Measurements from ENCODE around the gene CTDP1. TPM values are rescaled to one million over a fixed set of nuclear protein-coding genes. Genes with fewer than 3 reads are reported as not detected.
A peak's percentile ranks its signal among the peaks of the same experiment; 100 is the strongest.

CTDP1 gene
- total and polyA plus RNA-seq, 9 of the 15 experiments (the other 6 are each of a cell fraction or from before 2014, with no cell fraction given), result 0.07 to 19.2 (median 4.0) TPM

DNA sequence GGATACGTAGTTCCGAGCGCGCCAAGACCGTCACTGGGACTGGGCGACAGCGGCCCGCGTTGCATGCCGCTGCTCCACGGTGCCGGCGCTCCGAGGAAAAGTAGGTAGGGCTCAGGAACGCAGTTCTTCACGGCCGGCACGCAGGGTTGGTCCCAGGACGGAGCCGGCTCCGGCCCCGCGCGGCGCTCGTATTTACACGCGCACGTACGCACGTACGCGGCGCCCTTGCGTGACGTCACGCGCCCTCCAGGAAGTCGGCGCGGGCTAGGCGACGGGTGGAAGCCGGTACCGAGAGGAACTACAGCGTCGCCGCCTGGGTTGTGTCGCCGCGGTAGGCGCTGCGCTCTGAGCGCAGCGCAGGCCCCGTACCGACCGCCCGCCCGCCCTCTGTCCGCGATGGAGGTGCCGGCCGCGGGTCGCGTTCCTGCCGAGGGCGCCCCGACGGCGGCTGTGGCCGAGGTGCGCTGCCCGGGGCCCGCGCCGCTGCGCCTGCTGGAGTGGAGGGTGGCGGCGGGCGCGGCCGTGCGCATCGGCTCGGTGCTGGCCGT is at the start of gene CTDP1 (continued):
- TF ChIP-seq, protein P1, sequence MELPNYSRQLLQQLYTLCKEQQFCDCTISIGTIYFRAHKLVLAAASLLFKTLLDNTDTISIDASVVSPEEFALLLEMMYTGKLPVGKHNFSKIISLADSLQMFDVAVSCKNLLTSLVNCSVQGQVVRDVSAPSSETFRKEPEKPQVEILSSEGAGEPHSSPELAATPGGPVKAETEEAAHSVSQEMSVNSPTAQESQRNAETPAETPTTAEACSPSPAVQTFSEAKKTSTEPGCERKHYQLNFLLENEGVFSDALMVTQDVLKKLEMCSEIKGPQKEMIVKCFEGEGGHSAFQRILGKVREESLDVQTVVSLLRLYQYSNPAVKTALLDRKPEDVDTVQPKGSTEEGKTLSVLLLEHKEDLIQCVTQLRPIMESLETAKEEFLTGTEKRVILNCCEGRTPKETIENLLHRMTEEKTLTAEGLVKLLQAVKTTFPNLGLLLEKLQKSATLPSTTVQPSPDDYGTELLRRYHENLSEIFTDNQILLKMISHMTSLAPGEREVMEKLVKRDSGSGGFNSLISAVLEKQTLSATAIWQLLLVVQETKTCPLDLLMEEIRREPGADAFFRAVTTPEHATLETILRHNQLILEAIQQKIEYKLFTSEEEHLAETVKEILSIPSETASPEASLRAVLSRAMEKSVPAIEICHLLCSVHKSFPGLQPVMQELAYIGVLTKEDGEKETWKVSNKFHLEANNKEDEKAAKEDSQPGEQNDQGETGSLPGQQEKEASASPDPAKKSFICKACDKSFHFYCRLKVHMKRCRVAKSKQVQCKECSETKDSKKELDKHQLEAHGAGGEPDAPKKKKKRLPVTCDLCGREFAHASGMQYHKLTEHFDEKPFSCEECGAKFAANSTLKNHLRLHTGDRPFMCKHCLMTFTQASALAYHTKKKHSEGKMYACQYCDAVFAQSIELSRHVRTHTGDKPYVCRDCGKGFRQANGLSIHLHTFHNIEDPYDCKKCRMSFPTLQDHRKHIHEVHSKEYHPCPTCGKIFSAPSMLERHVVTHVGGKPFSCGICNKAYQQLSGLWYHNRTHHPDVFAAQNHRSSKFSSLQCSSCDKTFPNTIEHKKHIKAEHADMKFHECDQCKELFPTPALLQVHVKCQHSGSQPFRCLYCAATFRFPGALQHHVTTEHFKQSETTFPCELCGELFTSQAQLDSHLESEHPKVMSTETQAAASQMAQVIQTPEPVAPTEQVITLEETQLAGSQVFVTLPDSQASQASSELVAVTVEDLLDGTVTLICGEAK (IDR thresholded peaks at IDR 0.05), result peak; percentile 78
- TF ChIP-seq, protein P1 (CRISPR knock-in tag; IDR thresholded peaks at IDR 0.05), result no peak
- peak; percentile 22; the same call in 1 of the 2 replicates for TF ChIP-seq POLR2AphosphoS5 (IDR thresholded peaks at IDR 0.05; ENCODE audit: control insufficient read depth, insufficient read depth, low read depth, low read length)
- no peak for TF ChIP-seq ZNF785 (CRISPR knock-in tag; IDR thresholded peaks at IDR 0.05)
- peak; percentile 96 for TF ChIP-seq HNRNPLL (IDR thresholded peaks at IDR 0.05; ENCODE audit: low read depth, low read length, poor library complexity, severe bottlenecking)
- TF ChIP-seq EP400 (IDR thresholded peaks at IDR 0.05), result peak; percentile 28; the same call in 1 of the 2 replicates
- peak in 1 of 2 experiments; percentile 75; a peak in 1 of 4 replicates for TF ChIP-seq TBL1XR1 (IDR thresholded peaks at IDR 0.05; ENCODE audit: low read length in 2 of 2)
- TF ChIP-seq, protein P2, sequence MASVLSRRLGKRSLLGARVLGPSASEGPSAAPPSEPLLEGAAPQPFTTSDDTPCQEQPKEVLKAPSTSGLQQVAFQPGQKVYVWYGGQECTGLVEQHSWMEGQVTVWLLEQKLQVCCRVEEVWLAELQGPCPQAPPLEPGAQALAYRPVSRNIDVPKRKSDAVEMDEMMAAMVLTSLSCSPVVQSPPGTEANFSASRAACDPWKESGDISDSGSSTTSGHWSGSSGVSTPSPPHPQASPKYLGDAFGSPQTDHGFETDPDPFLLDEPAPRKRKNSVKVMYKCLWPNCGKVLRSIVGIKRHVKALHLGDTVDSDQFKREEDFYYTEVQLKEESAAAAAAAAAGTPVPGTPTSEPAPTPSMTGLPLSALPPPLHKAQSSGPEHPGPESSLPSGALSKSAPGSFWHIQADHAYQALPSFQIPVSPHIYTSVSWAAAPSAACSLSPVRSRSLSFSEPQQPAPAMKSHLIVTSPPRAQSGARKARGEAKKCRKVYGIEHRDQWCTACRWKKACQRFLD (CRISPR knock-in tag; IDR thresholded peaks at IDR 0.05), result peak; percentile 80
- peak in 2 of 3 experiments; percentile 2 to 17 for TF ChIP-seq YY1 (IDR thresholded peaks at IDR 0.05; ENCODE audit: borderline replicate concordance in 1 of 3, control insufficient read depth in 1 of 3, extremely low read depth in 1 of 3, insufficient read depth in 3 of 3, insufficient read length in 1 of 3, insufficient replicate concordance in 2 of 3, low read depth in 1 of 3, low read length in 2 of 3)
- 0 out of 4 replicates have a peak, but pooled peaks of 1 of the 2 experiments have one; percentile 56 for TF ChIP-seq KDM4B (IDR thresholded peaks at IDR 0.05; ENCODE audit: borderline replicate concordance in 2 of 2, low read depth in 1 of 2)
- no peak for TF ChIP-seq THRAP3 (IDR thresholded peaks at IDR 0.05; ENCODE audit: borderline replicate concordance)
- TF ChIP-seq KLF13 (tag; IDR thresholded peaks at IDR 0.05; ENCODE audit: borderline replicate concordance, low read depth), result no peak
- TF ChIP-seq KLF1 (tag; IDR thresholded peaks at IDR 0.05), result no peak
- peak; percentile 47; the same call in 1 of the 2 replicates for TF ChIP-seq CBX1 (IDR thresholded peaks at IDR 0.05; ENCODE audit: low read depth)
